Islet of Langerhans (tissue), 1 donor: ENCODE results near the gene ATP2B2.

Experiments
- FAIRE-seq: peaks from one replicate; lab custom pipeline; 2011; peaks lifted over from hg19 to GRCh38; lab: Jason Lieb, UNC

The ATP2B2 gene

GRCh38 chr3:10426346-10427220, 78.8 kb downstream of the ATP2B2 start:
- FAIRE-seq: no peak

- FAIRE-seq: no peak
Measured at GRCh38 chr3:10423171-10423882, 82.1 kb downstream of the ATP2B2 start.

GRCh38 chr3:10421996-10422395, 83.4 kb downstream of the ATP2B2 start:
- FAIRE-seq: no peak

GRCh38 chr3:10420745-10421475, 84.5 kb downstream of the ATP2B2 start:
- no peak for FAIRE-seq

GRCh38 chr3:10419637-10420232, 85.7 kb downstream of the ATP2B2 start:
- no peak for FAIRE-seq

GRCh38 chr3:10417847-10418246, 87.5 kb downstream of the ATP2B2 start:
- no peak for FAIRE-seq

- no peak for FAIRE-seq
Measured at GRCh38 chr3:10416730-10417300, 88.6 kb downstream of the ATP2B2 start.

- FAIRE-seq: no peak
Measured at GRCh38 chr3:10413041-10413440, 92.3 kb downstream of the ATP2B2 start.

GRCh38 chr3:10411598-10412332, 93.6 kb downstream of the ATP2B2 start:
- FAIRE-seq: no peak

GRCh38 chr3:10410383-10411002, 94.9 kb downstream of the ATP2B2 start:
- FAIRE-seq: no peak

- no peak for FAIRE-seq
Measured at GRCh38 chr3:10408680-10409079, 96.7 kb downstream of the ATP2B2 start.

GRCh38 chr3:10407361-10407760, 98.0 kb downstream of the ATP2B2 start:
- no peak for FAIRE-seq

- FAIRE-seq: no peak
Measured at GRCh38 chr3:10406414-10406813, 99.0 kb downstream of the ATP2B2 start.

GRCh38 chr3:10405816-10406215, 99.6 kb downstream of the ATP2B2 start:
- FAIRE-seq: no peak

GRCh38 chr3:10404876-10405275, 100.5 kb downstream of the ATP2B2 start:
- no peak for FAIRE-seq

GRCh38 chr3:10404377-10404776, 101.0 kb downstream of the ATP2B2 start:
- no peak for FAIRE-seq

GRCh38 chr3:10401990-10402761, 103.2 kb downstream of the ATP2B2 start:
- FAIRE-seq: no peak

- FAIRE-seq: no peak
Measured at GRCh38 chr3:10400749-10401495, 104.5 kb downstream of the ATP2B2 start.

GRCh38 chr3:10400050-10400748, 105.2 kb downstream of the ATP2B2 start:
- no peak for FAIRE-seq
